Measurements from ENCODE around the gene EIF4H. TPM values are rescaled to one million over a fixed set of nuclear protein-coding genes. Genes with fewer than 3 reads are reported as not detected.

Gene EIF4H
- total RNA-seq, 1 donor from 2014 or later, result 274 TPM

GRCh38 chr7:74134117-74134620, 40.0 kb upstream of the EIF4H start:
- DNase-seq (ENCODE audit: low spot score), result no peak
- Mint-ChIP-seq H3K4me3 (ENCODE audit: unreplicated experiment) (no peak overlapping the region), H3K9me3 (ENCODE audit: unreplicated experiment) (no peaks in the 10 kb centered on the region), H3K27ac (ENCODE audit: unreplicated experiment) (no peak overlapping the region), H3K4me1 (ENCODE audit: unreplicated experiment) (peaks cover 4% of the 10 kb centered on the region), H3K27me3 (ENCODE audit: unreplicated experiment) (peaks cover 3% of the 10 kb centered on the region), H3K36me3 (ENCODE audit: low read depth, unreplicated experiment) (no peaks in the 10 kb centered on the region)
- TF ChIP-seq CTCF (IDR thresholded peaks at IDR 0.05; ENCODE audit: unreplicated experiment), result no peak

- no peaks in the 10 kb centered on the region for H3K36me3 Mint-ChIP-seq (ENCODE audit: low read depth, unreplicated experiment)
- no peak for TF ChIP-seq CTCF (IDR thresholded peaks at IDR 0.05; ENCODE audit: unreplicated experiment)
- no peaks in the 10 kb centered on the region for H3K9me3 Mint-ChIP-seq (ENCODE audit: unreplicated experiment)
- DNase-seq (ENCODE audit: low spot score), result no peak
- peaks cover 4% of the 10 kb centered on the region for H3K27me3 Mint-ChIP-seq (ENCODE audit: unreplicated experiment)
- no peak overlapping the region for H3K27ac Mint-ChIP-seq (ENCODE audit: unreplicated experiment)
- H3K4me1 Mint-ChIP-seq (ENCODE audit: unreplicated experiment), result peaks cover 7% of the 10 kb centered on the region
- no peak overlapping the region for H3K4me3 Mint-ChIP-seq (ENCODE audit: unreplicated experiment)
These were observed 35.8 kb upstream of the EIF4H start for GRCh38 chr7:74138334-74138867.

GRCh38 chr7:74138945-74139843, 35.0 kb upstream of the EIF4H start:
- Mint-ChIP-seq H3K4me3 (ENCODE audit: unreplicated experiment) (peak overlapping the region; percentile 4), H3K27ac (ENCODE audit: unreplicated experiment) (no peak overlapping the region), H3K9me3 (ENCODE audit: unreplicated experiment) (no peaks in the 10 kb centered on the region), H3K27me3 (ENCODE audit: unreplicated experiment) (peaks cover 4% of the 10 kb centered on the region), H3K36me3 (ENCODE audit: low read depth, unreplicated experiment) (no peaks in the 10 kb centered on the region), H3K4me1 (ENCODE audit: unreplicated experiment) (peaks cover 7% of the 10 kb centered on the region)
- no peak for TF ChIP-seq CTCF (IDR thresholded peaks at IDR 0.05; ENCODE audit: unreplicated experiment)
- DNase-seq (ENCODE audit: low spot score), result no peak

GRCh38 chr7:74141705-74142104, 32.5 kb upstream of the EIF4H start:
- no peak overlapping the region for H3K4me3 Mint-ChIP-seq (ENCODE audit: unreplicated experiment)
- no peak for TF ChIP-seq CTCF (IDR thresholded peaks at IDR 0.05; ENCODE audit: unreplicated experiment)
- peaks cover 4% of the 10 kb centered on the region for H3K27me3 Mint-ChIP-seq (ENCODE audit: unreplicated experiment)
- H3K36me3 Mint-ChIP-seq (ENCODE audit: low read depth, unreplicated experiment), result peaks cover 9% of the 10 kb centered on the region
- no peak for DNase-seq (ENCODE audit: low spot score)
- no peak overlapping the region for H3K27ac Mint-ChIP-seq (ENCODE audit: unreplicated experiment)
- peaks cover 7% of the 10 kb centered on the region for H3K4me1 Mint-ChIP-seq (ENCODE audit: unreplicated experiment)
- H3K9me3 Mint-ChIP-seq (ENCODE audit: unreplicated experiment), result no peaks in the 10 kb centered on the region

GRCh38 chr7:74143383-74143782, 30.8 kb upstream of the EIF4H start:
- no peak for DNase-seq (ENCODE audit: low spot score)
- TF ChIP-seq CTCF (IDR thresholded peaks at IDR 0.05; ENCODE audit: unreplicated experiment), result no peak
- Mint-ChIP-seq H3K4me3 (ENCODE audit: unreplicated experiment) (no peak overlapping the region), H3K27me3 (ENCODE audit: unreplicated experiment) (peaks cover 4% of the 10 kb centered on the region), H3K27ac (ENCODE audit: unreplicated experiment) (no peak overlapping the region), H3K36me3 (ENCODE audit: low read depth, unreplicated experiment) (peaks cover 9% of the 10 kb centered on the region), H3K9me3 (ENCODE audit: unreplicated experiment) (no peaks in the 10 kb centered on the region), H3K4me1 (ENCODE audit: unreplicated experiment) (peaks cover 5% of the 10 kb centered on the region)
